HG03442 (cell line): Measurements from ENCODE around the gene AOAH.
"Not testable (repeated sequence)": the region's sequence is repeated elsewhere in the genome, so short reads cannot be mapped to it uniquely, and the experiment has no call there.

Experiments used
- ATAC-seq: cut with Tn5 transposase; IDR thresholded peaks from one replicate; pipeline ENCODE4 v1.9.1; 2021; ENCODE audit warnings: mild to moderate bottlenecking, moderate library complexity; ENCODE audit not compliant: unreplicated experiment

The AOAH gene

GRCh38 chr7:36514289-36515243, 209.7 kb downstream of the AOAH start:
- no peak for ATAC-seq

- no peak for ATAC-seq
Measured at GRCh38 chr7:36513393-36513792, 210.9 kb downstream of the AOAH start.

GRCh38 chr7:36512616-36513015, 211.7 kb downstream of the AOAH start:
- ATAC-seq = no peak

- ATAC-seq = no peak
Measured at GRCh38 chr7:36509962-36510361, 214.3 kb downstream of the AOAH start.

GRCh38 chr7:36507475-36508440, 216.5 kb downstream of the AOAH start:
- no peak for ATAC-seq

GRCh38 chr7:36506820-36507219, 217.5 kb downstream of the AOAH start:
- ATAC-seq = no peak

- no peak for ATAC-seq
Measured at GRCh38 chr7:36506130-36506798, 218.0 kb downstream of the AOAH start.

GRCh38 chr7:36504617-36505016, 219.7 kb downstream of the AOAH start:
- ATAC-seq = not testable (repeated sequence)

GRCh38 chr7:36504216-36504615, 220.1 kb downstream of the AOAH start:
- not testable (repeated sequence) for ATAC-seq

GRCh38 chr7:36497775-36498174, 226.5 kb downstream of the AOAH start:
- ATAC-seq = no peak

GRCh38 chr7:36497176-36497575, 227.1 kb downstream of the AOAH start:
- not testable (repeated sequence) for ATAC-seq

GRCh38 chr7:36496576-36496975, 227.7 kb downstream of the AOAH start:
- ATAC-seq = no peak

- ATAC-seq = no peak
Measured at GRCh38 chr7:36491317-36491716, 233.0 kb downstream of the AOAH start.

- ATAC-seq = no peak
Measured at GRCh38 chr7:36490419-36490830, 233.9 kb downstream of the AOAH start.

GRCh38 chr7:36488672-36489071, 235.6 kb downstream of the AOAH start:
- ATAC-seq = not testable (repeated sequence)

- ATAC-seq = peak; percentile 53
Measured at GRCh38 chr7:36487756-36488336, 236.4 kb downstream of the AOAH start.

- ATAC-seq = no peak
Measured at GRCh38 chr7:36486336-36486735, 238.0 kb downstream of the AOAH start.

GRCh38 chr7:36484265-36484664, 240.0 kb downstream of the AOAH start:
- no peak for ATAC-seq

GRCh38 chr7:36483853-36484252, 240.4 kb downstream of the AOAH start:
- ATAC-seq = not testable (repeated sequence)

GRCh38 chr7:36478745-36479144, 245.5 kb downstream of the AOAH start:
- ATAC-seq = no peak
